WTC11 (cell line): ENCODE results near the gene PPP1CA. TPM values are rescaled to one million over a fixed set of nuclear protein-coding genes. Genes with fewer than 3 reads are reported as not detected.

Experiments
- ATAC-seq: fragments of 200-7000 bp; cut with Tn5 transposase; 2 replicates; pipeline ENCODE4 v1.10.0; 2021; ENCODE audit warnings: mild to moderate bottlenecking, moderate library complexity
- CTCF ChIA-PET: fragments of 300-600 bp; sonication (Branson Sonifier 250); formaldehyde crosslinking; loops from one replicate; lab custom pipeline; 2021; ENCODE audit warnings: antibody characterized with exemption; lab: Charles Lee
- POLR2A ChIA-PET: fragments of 350-600 bp; sonication (Branson Sonifier 250); formaldehyde crosslinking; loops from one replicate; lab custom pipeline; 2021; ENCODE audit warnings: antibody characterized with exemption; lab: Charles Lee
- DNase-seq: peaks from one replicate; pipeline ENCODE4 v3.0.0; 2021; ENCODE audit warnings: low spot score
- H3K27ac Mint-ChIP-seq: 2 replicates; pipeline ENCODE4 v1.8.0; 2021; ENCODE audit warnings: mixed read lengths
- H3K27me3 Mint-ChIP-seq: 2 replicates; pipeline ENCODE4 v1.8.0; 2021; ENCODE audit warnings: low read depth, mild to moderate bottlenecking, moderate library complexity, mixed read lengths
- H3K36me3 Mint-ChIP-seq: 2 replicates; pipeline ENCODE4 v1.8.0; 2021; ENCODE audit warnings: mixed read lengths
- H3K4me1 Mint-ChIP-seq: 2 replicates; pipeline ENCODE4 v1.8.0; 2022; ENCODE audit warnings: mixed read lengths
- H3K4me3 Mint-ChIP-seq: 2 replicates; pipeline ENCODE4 v1.8.0; 2021; ENCODE audit warnings: mild to moderate bottlenecking, moderate library complexity, mixed read lengths
- H3K9me3 Mint-ChIP-seq: 2 replicates; pipeline ENCODE4 v1.8.0; 2021; ENCODE audit warnings: mixed read lengths
- ATF1 ChIP-seq: sonication (generic); formaldehyde crosslinking; IDR thresholded peaks from 2 replicates; pipeline ENCODE4 v1.8.1; 2023; ENCODE audit warnings: mild to moderate bottlenecking, moderate library complexity, missing genetic modification reagents
- EMX1 ChIP-seq: fragments of 250-450 bp; sonication (Bioruptor Pico); IDR thresholded peaks from 2 replicates; pipeline ENCODE4 v1.8.0; 2021; ENCODE audit warnings: mild to moderate bottlenecking
- GRHL2 ChIP-seq: fragments of 250-450 bp; sonication (Bioruptor Pico); IDR thresholded peaks from 2 replicates; pipeline ENCODE4 v1.8.0; 2022; ENCODE audit warnings: mild to moderate bottlenecking, moderate library complexity; ENCODE audit not compliant: insufficient replicate concordance, severe bottlenecking
- HMGA2 ChIP-seq: fragments of 250-450 bp; sonication (Bioruptor Pico); IDR thresholded peaks from 2 replicates; pipeline ENCODE4 v1.4.0; 2021; ENCODE audit warnings: mild to moderate bottlenecking, moderate library complexity
- JUN ChIP-seq: sonication (generic); formaldehyde crosslinking; IDR thresholded peaks from 2 replicates; pipeline ENCODE4 v1.8.0; 2023; ENCODE audit warnings: mild to moderate bottlenecking, missing genetic modification reagents
- NFATC4 ChIP-seq: fragments of 250-450 bp; sonication (Bioruptor Pico); IDR thresholded peaks from 2 replicates; pipeline ENCODE4 v1.9.0; 2021; ENCODE audit warnings: mild to moderate bottlenecking
- NFYB ChIP-seq: sonication (generic); formaldehyde crosslinking; conservative IDR thresholded peaks from 2 replicates; pipeline ENCODE4 v1.8.0; 2022; ENCODE audit warnings: low read depth, missing genetic modification reagents
- OVOL2 ChIP-seq: fragments of 250-450 bp; sonication (Bioruptor Pico); IDR thresholded peaks from 2 replicates; pipeline ENCODE4 v1.9.0; 2021; ENCODE audit warnings: mild to moderate bottlenecking, borderline replicate concordance
- TP53 ChIP-seq: sonication (generic); formaldehyde crosslinking; IDR thresholded peaks from 2 replicates; pipeline ENCODE4 v1.8.1; 2023; ENCODE audit warnings: mild to moderate bottlenecking, missing genetic modification reagents
- total RNA-seq: library from RNA; stranded (reverse); gene quantifications from 3 replicates; pipeline ENCODE4 v1.2.3, GENCODE V29; 2021
- TF ChIP-seq, protein P1 (sequence below): sonication (generic); formaldehyde crosslinking; IDR thresholded peaks from 2 replicates; pipeline ENCODE4 v1.8.1; 2022; ENCODE audit warnings: low read depth, missing genetic modification reagents, borderline replicate concordance
- TF ChIP-seq, protein P2 (sequence below): fragments of 200-600 bp; IDR thresholded peaks from 2 replicates; pipeline ENCODE4 v1.8.0; 2022; ENCODE audit warnings: antibody characterized with exemption
- TF ChIP-seq, protein P3 (sequence below): sonication (generic); formaldehyde crosslinking; IDR thresholded peaks from 2 replicates; pipeline ENCODE4 v1.8.0; 2022; ENCODE audit warnings: mild to moderate bottlenecking, missing genetic modification reagents
- TF ChIP-seq, protein P4 (sequence below): sonication (generic); formaldehyde crosslinking; IDR thresholded peaks from 2 replicates; pipeline ENCODE4 v1.8.1; 2023; ENCODE audit warnings: mild to moderate bottlenecking, missing genetic modification reagents, moderate library complexity
- TF ChIP-seq, protein P5 (sequence below): sonication (generic); formaldehyde crosslinking; IDR thresholded peaks from 2 replicates; pipeline ENCODE4 v1.8.1; 2022; ENCODE audit warnings: mild to moderate bottlenecking, missing genetic modification reagents, moderate library complexity, borderline replicate concordance
- TF ChIP-seq, protein P6 (sequence below): fragments of 250-450 bp; sonication (Bioruptor Pico); IDR thresholded peaks from 2 replicates; pipeline ENCODE4 v1.9.0; 2021; ENCODE audit warnings: mild to moderate bottlenecking
- TF ChIP-seq, protein P7 (sequence below): sonication (generic); formaldehyde crosslinking; IDR thresholded peaks from 2 replicates; pipeline ENCODE4 v1.8.1; 2023; ENCODE audit warnings: mild to moderate bottlenecking, missing genetic modification reagents
- TF ChIP-seq, protein P8 (sequence below): sonication (generic); formaldehyde crosslinking; IDR thresholded peaks from 2 replicates; pipeline ENCODE4 v1.8.1; 2022; ENCODE audit warnings: mild to moderate bottlenecking, moderate library complexity, missing genetic modification reagents
- TF ChIP-seq, protein P9 (sequence below): sonication (generic); formaldehyde crosslinking; IDR thresholded peaks from 2 replicates; pipeline ENCODE4 v1.8.0; 2022; ENCODE audit warnings: mild to moderate bottlenecking, missing genetic modification reagents
- TF ChIP-seq, protein P10 (sequence below): sonication (generic); formaldehyde crosslinking; IDR thresholded peaks from 2 replicates; pipeline ENCODE4 v1.8.0; 2022; ENCODE audit warnings: mild to moderate bottlenecking, missing genetic modification reagents

PPP1CA gene
- total RNA-seq, 1 experiment from 2014 or later = 220 TPM

DNA sequence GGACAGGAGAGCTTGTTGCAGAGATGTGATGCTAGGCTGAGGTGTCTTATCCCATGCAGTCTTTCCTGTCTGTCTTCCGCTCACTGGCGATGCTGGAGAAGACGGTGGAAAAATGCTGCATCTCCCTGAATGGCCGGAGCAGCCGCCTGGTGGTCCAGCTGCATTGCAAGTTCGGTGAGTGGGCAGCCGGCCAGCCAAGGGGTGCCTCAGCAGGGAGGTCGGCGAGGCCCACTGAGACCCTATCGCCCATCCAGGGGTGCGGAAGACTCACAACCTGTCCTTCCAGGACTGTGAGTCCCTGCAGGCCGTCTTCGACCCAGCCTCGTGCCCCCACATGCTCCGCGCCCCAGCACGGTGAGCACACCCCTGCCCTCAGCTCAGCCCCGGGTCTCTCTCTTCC is 8.2 kb downstream of the PPP1CA start:
- no peak for DNase-seq
- H3K27me3 Mint-ChIP-seq = no peaks in the 10 kb centered on the region
- peak overlapping the region; percentile 75 for H3K4me3 Mint-ChIP-seq
- ChIA-PET CTCF (interaction anchor here (0.6 to 1.4 kb wide), 3 partner anchors 8 to 42 kb away, joined by 3 read pairs; partner anchors contain the start of gene PPP1CA), POLR2A (no interaction called here)
- TF ChIP-seq, protein P1, sequence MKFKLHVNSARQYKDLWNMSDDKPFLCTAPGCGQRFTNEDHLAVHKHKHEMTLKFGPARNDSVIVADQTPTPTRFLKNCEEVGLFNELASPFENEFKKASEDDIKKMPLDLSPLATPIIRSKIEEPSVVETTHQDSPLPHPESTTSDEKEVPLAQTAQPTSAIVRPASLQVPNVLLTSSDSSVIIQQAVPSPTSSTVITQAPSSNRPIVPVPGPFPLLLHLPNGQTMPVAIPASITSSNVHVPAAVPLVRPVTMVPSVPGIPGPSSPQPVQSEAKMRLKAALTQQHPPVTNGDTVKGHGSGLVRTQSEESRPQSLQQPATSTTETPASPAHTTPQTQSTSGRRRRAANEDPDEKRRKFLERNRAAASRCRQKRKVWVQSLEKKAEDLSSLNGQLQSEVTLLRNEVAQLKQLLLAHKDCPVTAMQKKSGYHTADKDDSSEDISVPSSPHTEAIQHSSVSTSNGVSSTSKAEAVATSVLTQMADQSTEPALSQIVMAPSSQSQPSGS (CRISPR knock-in tag) = no peak
- TF ChIP-seq EMX1 (CRISPR knock-in tag) (no peak), NFATC4 (CRISPR knock-in tag) (no peak), TP53 (CRISPR knock-in tag) (no peak), NFYB (CRISPR knock-in tag) (no peak), ATF1 (CRISPR knock-in tag) (no peak), OVOL2 (CRISPR knock-in tag) (no peak), HMGA2 (no peak), JUN (no peak), GRHL2 (CRISPR knock-in tag) (no peak)
- TF ChIP-seq, protein P2, sequence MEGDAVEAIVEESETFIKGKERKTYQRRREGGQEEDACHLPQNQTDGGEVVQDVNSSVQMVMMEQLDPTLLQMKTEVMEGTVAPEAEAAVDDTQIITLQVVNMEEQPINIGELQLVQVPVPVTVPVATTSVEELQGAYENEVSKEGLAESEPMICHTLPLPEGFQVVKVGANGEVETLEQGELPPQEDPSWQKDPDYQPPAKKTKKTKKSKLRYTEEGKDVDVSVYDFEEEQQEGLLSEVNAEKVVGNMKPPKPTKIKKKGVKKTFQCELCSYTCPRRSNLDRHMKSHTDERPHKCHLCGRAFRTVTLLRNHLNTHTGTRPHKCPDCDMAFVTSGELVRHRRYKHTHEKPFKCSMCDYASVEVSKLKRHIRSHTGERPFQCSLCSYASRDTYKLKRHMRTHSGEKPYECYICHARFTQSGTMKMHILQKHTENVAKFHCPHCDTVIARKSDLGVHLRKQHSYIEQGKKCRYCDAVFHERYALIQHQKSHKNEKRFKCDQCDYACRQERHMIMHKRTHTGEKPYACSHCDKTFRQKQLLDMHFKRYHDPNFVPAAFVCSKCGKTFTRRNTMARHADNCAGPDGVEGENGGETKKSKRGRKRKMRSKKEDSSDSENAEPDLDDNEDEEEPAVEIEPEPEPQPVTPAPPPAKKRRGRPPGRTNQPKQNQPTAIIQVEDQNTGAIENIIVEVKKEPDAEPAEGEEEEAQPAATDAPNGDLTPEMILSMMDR = no peak
- TF ChIP-seq, protein P3, sequence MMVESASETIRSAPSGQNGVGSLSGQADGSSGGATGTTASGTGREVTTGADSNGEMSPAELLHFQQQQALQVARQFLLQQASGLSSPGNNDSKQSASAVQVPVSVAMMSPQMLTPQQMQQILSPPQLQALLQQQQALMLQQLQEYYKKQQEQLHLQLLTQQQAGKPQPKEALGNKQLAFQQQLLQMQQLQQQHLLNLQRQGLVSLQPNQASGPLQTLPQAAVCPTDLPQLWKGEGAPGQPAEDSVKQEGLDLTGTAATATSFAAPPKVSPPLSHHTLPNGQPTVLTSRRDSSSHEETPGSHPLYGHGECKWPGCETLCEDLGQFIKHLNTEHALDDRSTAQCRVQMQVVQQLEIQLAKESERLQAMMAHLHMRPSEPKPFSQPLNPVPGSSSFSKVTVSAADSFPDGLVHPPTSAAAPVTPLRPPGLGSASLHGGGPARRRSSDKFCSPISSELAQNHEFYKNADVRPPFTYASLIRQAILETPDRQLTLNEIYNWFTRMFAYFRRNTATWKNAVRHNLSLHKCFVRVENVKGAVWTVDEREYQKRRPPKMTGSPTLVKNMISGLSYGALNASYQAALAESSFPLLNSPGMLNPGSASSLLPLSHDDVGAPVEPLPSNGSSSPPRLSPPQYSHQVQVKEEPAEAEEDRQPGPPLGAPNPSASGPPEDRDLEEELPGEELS (CRISPR knock-in tag) = no peak
- TF ChIP-seq, protein P4, sequence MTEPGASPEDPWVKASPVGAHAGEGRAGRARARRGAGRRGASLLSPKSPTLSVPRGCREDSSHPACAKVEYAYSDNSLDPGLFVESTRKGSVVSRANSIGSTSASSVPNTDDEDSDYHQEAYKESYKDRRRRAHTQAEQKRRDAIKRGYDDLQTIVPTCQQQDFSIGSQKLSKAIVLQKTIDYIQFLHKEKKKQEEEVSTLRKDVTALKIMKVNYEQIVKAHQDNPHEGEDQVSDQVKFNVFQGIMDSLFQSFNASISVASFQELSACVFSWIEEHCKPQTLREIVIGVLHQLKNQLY (CRISPR knock-in tag) = no peak
- TF ChIP-seq, protein P5, sequence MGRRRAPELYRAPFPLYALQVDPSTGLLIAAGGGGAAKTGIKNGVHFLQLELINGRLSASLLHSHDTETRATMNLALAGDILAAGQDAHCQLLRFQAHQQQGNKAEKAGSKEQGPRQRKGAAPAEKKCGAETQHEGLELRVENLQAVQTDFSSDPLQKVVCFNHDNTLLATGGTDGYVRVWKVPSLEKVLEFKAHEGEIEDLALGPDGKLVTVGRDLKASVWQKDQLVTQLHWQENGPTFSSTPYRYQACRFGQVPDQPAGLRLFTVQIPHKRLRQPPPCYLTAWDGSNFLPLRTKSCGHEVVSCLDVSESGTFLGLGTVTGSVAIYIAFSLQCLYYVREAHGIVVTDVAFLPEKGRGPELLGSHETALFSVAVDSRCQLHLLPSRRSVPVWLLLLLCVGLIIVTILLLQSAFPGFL (CRISPR knock-in tag) = no peak
- TF ChIP-seq, protein P6, sequence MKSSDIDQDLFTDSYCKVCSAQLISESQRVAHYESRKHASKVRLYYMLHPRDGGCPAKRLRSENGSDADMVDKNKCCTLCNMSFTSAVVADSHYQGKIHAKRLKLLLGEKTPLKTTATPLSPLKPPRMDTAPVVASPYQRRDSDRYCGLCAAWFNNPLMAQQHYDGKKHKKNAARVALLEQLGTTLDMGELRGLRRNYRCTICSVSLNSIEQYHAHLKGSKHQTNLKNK = no peak
- TF ChIP-seq, protein P7, sequence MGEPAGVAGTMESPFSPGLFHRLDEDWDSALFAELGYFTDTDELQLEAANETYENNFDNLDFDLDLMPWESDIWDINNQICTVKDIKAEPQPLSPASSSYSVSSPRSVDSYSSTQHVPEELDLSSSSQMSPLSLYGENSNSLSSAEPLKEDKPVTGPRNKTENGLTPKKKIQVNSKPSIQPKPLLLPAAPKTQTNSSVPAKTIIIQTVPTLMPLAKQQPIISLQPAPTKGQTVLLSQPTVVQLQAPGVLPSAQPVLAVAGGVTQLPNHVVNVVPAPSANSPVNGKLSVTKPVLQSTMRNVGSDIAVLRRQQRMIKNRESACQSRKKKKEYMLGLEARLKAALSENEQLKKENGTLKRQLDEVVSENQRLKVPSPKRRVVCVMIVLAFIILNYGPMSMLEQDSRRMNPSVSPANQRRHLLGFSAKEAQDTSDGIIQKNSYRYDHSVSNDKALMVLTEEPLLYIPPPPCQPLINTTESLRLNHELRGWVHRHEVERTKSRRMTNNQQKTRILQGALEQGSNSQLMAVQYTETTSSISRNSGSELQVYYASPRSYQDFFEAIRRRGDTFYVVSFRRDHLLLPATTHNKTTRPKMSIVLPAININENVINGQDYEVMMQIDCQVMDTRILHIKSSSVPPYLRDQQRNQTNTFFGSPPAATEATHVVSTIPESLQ (CRISPR knock-in tag) = no peak
- TF ChIP-seq, protein P8, sequence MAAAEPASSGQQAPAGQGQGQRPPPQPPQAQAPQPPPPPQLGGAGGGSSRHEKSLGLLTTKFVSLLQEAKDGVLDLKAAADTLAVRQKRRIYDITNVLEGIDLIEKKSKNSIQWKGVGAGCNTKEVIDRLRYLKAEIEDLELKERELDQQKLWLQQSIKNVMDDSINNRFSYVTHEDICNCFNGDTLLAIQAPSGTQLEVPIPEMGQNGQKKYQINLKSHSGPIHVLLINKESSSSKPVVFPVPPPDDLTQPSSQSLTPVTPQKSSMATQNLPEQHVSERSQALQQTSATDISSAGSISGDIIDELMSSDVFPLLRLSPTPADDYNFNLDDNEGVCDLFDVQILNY (CRISPR knock-in tag) = no peak
- TF ChIP-seq, protein P9, sequence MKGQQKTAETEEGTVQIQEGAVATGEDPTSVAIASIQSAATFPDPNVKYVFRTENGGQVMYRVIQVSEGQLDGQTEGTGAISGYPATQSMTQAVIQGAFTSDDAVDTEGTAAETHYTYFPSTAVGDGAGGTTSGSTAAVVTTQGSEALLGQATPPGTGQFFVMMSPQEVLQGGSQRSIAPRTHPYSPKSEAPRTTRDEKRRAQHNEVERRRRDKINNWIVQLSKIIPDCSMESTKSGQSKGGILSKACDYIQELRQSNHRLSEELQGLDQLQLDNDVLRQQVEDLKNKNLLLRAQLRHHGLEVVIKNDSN (CRISPR knock-in tag) = no peak
- TF ChIP-seq, protein P10, sequence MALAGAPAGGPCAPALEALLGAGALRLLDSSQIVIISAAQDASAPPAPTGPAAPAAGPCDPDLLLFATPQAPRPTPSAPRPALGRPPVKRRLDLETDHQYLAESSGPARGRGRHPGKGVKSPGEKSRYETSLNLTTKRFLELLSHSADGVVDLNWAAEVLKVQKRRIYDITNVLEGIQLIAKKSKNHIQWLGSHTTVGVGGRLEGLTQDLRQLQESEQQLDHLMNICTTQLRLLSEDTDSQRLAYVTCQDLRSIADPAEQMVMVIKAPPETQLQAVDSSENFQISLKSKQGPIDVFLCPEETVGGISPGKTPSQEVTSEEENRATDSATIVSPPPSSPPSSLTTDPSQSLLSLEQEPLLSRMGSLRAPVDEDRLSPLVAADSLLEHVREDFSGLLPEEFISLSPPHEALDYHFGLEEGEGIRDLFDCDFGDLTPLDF (CRISPR knock-in tag) = no peak
- H3K36me3 Mint-ChIP-seq = peaks cover 22% of the 10 kb centered on the region
- H3K4me1 Mint-ChIP-seq = peaks cover 43% of the 10 kb centered on the region
- H3K27ac Mint-ChIP-seq = no peak overlapping the region
- ATAC-seq = no peak
- no peaks in the 10 kb centered on the region for H3K9me3 Mint-ChIP-seq
